Ramos (cell line): ENCODE measurements around the gene TMEM217.
"Not testable (repeated sequence)": the region's sequence is repeated elsewhere in the genome, so short reads cannot be mapped to it uniquely, and the experiment has no call there.

Source experiments
- in situ Hi-C: fragments of 300-500 bp; cut with MboI; formaldehyde crosslinking; loops from one replicate; pipeline ENCODE4 v1.14.3; 2022; ENCODE audit warnings: low sequenced_read_pairs; ENCODE audit not compliant: unreplicated experiment

The TMEM217 gene

GRCh38 chr6:37222125-37222967 is 35.6 kb downstream of the TMEM217 start:
- in situ Hi-C loops: no loop called here

- in situ Hi-C loops: no loop called here
These were observed 36.3 kb downstream of the TMEM217 start for GRCh38 chr6:37221585-37222124.

GRCh38 chr6:37218511-37218910 is 39.4 kb downstream of the TMEM217 start:
- in situ Hi-C loops: no loop called here

- in situ Hi-C loops: no loop called here
These were observed 39.9 kb downstream of the TMEM217 start for GRCh38 chr6:37218061-37218460.

- in situ Hi-C loops: no loop called here
These were observed 45.7 kb downstream of the TMEM217 start for GRCh38 chr6:37212268-37212667.

DNA sequence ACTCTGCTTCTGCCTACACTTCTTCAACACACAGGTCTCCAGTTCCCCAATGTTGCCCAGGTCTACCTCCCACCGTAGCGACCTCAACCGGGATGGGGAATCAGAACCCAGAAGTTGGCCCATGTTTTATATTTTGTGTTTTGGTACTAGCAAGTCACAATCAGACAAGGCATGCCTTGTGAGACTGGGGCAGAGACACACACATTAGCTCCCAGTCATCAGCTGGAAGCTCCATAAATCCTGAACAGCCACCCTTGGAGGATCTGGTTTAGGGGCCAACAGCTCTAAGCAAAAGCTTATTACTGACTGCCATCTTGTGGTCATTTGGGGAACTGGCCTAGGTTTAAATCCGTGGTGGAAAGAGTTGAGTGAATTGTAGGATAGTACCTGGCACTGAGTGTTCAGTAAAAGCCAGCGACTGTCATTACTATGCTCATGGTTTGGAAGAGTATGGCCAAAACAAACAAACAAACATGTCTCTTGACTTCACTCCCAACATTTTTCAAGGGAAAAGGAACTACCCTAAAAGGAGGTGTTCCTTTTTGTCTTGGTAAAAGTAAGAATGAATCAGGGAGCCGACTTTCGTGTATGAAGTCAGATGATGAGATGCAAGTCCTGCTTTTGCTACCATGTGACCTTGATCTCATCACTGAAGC is 47.5 kb downstream of the TMEM217 start:
- in situ Hi-C loops: no loop called here

DNA sequence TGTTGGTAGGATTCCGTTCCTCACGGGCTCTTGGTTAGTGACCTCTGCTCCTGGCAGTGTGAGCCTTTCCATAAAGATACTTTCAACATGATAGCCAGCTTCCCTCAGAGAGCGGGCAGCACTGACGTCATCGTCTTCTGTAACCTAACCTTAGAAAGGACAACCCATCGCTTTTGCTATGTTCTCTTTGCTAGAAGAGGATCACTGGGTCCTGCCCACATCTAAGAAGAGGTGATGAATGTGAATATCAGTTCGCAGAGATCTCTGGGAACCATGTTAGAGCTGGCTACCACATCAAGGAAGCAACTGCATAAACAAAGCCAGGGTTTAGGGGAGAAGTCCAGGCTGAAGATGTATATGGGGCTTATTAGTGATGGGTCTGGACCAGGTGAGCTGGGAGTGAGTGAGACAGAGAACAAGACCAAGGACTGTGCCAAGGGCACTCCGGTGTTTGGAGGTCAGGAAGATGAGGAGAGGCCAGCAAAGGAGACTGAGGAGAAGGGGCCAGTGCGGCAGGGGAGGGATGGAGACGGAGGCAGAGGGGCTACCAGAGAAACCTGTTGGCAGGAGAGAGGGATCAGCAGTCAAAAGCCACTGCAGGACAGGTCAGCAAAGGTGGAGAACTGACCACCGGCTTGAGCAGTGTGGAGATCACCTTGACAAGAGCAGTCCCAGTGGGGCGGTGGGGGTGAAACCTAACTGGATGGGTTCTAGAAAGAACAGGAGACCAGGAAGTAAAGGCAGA is 48.3 kb downstream of the TMEM217 start:
- in situ Hi-C loops: loop anchor here (5.0 to 10.0 kb wide), 4 partner anchors 37 to 445 kb away; partner anchors contain the start of gene PIM1

DNA sequence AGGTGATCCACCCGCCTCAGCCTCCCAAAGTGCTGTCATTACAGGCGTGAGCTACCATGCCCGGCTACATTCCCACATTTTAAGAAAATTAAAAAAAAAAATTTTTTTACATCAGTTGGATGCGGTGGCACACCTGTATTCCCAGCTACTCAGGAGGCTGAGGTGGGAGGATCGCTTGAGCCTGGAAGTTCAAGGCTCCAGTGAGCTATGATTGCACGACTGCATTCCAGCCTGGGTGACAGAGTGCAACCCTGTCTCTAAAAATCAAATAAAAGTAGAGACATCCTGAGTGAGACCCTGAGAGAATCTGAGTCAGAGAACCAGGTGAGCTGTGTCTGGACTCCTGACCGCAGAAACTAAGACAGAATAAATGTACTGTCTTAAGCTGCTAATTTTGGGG is 49.2 kb downstream of the TMEM217 start:
- in situ Hi-C loops: loop anchor here (5.0 to 10.0 kb wide), 4 partner anchors 36 to 444 kb away; partner anchors contain the start of gene PIM1

- in situ Hi-C loops: loop anchor here (5.0 to 10.0 kb wide), 4 partner anchors 36 to 443 kb away; partner anchors contain the start of gene PIM1
These were observed 50.0 kb downstream of the TMEM217 start for GRCh38 chr6:37207903-37208456.

DNA sequence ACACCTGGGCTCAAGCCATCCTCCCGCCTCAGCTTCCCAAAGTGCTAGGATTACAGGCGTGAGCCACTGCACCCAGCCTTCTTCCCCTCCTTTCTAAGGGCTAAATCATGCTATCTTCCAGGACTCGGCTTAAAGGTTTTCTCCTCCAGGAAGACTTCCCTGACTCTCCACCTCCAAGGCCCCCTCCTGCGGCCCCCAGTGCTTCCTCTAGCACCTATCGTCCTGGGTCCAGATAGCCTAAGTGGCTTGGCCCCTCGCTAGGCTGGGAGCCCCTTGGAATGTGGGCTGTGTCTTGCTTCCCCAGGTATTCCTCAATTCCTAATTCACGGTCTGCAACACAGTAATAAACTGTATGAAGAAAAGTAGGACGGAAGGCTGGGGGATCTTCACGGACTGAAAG is 51.3 kb downstream of the TMEM217 start:
- in situ Hi-C loops: loop anchor here (5.0 to 10.0 kb wide), 4 partner anchors 34 to 442 kb away; partner anchors contain the start of gene PIM1

GRCh38 chr6:37205997-37206340 is 52.0 kb downstream of the TMEM217 start:
- in situ Hi-C loops: loop anchor here (5.0 to 10.0 kb wide), 4 partner anchors 34 to 441 kb away; partner anchors contain the start of gene PIM1

DNA sequence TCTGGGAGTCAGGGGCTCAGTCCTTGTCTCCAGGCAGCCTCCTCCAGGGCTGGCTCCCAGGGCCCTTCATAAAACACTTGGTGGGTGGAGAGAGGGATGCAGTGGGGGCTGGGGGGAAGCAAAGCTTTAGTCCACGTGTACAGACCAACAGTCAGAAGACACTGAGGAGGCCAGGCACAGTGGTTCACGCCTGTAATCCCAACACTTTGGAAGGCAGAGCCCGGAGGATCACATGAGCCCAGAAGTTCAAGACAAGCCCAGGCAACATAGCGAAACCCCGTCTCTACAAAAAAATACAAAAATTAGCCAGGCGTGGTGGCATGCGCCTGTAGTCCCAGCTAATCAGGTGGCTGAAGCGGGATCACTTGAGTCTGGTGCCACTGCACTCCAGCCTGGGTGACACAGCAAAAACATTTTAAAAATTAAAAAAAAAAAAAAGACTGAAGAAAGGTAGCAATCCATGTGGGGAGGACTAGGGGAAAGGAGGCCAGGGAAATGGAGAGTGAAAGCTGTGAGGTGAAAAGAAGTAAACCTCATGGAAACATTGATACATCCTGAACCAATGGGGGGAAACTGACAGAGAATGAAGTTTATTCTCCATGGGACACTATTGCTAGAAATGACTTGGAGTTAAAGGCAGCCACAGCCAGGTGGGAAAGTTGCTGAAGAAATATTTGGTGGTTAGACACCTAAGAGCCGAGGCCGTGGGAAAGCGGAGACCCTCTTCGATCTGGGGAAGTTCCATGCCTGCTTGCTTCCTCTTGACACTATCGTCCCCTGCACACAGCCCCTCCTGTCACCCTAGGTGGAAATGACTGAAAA is 52.6 kb downstream of the TMEM217 start:
- in situ Hi-C loops: loop anchor here (5.0 to 10.0 kb wide), 4 partner anchors 33 to 441 kb away; partner anchors contain the start of gene PIM1

DNA sequence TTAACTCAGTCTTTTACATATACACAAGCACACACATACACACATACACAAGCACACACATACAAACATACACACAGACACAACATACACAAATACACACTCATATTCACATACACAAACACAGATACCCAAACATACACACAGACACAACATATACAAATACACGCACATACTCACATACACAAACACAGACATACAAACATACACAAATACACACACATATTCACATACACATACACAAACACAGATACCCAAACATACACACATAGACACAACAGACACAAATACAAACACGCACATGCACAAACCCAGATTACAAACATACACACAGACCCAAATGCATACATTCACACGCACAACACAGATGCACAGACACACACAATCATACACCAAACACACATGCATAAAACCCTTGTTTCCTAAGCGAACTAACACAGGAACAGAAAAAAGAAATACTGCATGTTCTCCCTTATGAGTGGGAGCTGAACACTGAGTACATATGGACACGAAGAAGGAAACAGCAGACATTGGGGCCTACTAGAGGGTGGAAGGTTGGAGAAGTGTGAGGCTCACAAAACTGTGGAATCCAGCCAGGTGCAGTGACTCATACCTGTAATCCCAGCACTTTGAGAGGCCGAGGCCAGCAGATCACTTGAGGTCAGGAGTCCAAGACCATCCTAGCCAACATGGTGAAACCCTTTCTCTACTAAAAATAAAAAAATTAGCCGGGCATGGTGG is 53.8 kb downstream of the TMEM217 start:
- in situ Hi-C loops: loop anchor here (10.0 kb wide), 2 partner anchors 149 to 439 kb away; no protein-coding TSS in a partner anchor

GRCh38 chr6:37202788-37203491 is 55.0 kb downstream of the TMEM217 start:
- in situ Hi-C loops: loop anchor here (10.0 kb wide), 2 partner anchors 148 to 438 kb away; no protein-coding TSS in a partner anchor

- in situ Hi-C loops: loop anchor here (10.0 kb wide), 2 partner anchors 147 to 437 kb away; no protein-coding TSS in a partner anchor
These were observed 56.2 kb downstream of the TMEM217 start for GRCh38 chr6:37201726-37202125.

DNA sequence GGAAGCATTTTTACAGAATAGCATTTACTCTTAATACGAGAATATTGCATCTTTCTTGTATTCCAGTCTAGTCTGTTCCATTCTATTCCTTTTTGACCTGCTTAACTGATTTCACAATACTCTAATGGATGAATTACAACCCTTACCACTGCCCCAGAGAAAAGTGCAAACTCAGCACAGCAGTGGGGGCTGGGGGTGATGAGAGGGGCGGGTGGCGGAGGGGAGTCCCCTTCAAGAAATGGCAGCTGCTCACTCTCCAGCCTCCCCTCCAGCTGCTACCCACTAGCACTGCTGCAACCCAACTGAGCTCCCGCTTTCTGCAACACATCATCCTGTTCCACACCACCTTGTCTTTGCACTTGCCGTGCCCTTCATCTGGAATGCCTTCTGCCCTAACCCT is 57.9 kb downstream of the TMEM217 start:
- in situ Hi-C loops: loop anchor here (10.0 kb wide), 2 partner anchors 145 to 435 kb away; no protein-coding TSS in a partner anchor

GRCh38 chr6:37196451-37196850 is 61.5 kb downstream of the TMEM217 start:
- in situ Hi-C loops: not testable (repeated sequence)
